Lower leg skin (tissue), 3 donors: ENCODE data around the gene FZD7.

Experiments used
- CTCF ChIP-seq, 3 donors: fragments of 450-650 bp; IDR thresholded peaks; one replicate each; pipeline ENCODE4 v1.5.1; 2016; ENCODE audit warnings: antibody characterized with exemption in 3 of 3, mild to moderate bottlenecking in 3 of 3, moderate library complexity in 2 of 3
- POLR2A ChIP-seq, 2 donors: fragments of 450-650 bp; IDR thresholded peaks; one replicate each; pipeline ENCODE4 v1.6.1; 2016 to 2017; ENCODE audit warnings: antibody characterized with exemption in 2 of 2, mild to moderate bottlenecking in 1 of 2, moderate library complexity in 1 of 2

DNA sequence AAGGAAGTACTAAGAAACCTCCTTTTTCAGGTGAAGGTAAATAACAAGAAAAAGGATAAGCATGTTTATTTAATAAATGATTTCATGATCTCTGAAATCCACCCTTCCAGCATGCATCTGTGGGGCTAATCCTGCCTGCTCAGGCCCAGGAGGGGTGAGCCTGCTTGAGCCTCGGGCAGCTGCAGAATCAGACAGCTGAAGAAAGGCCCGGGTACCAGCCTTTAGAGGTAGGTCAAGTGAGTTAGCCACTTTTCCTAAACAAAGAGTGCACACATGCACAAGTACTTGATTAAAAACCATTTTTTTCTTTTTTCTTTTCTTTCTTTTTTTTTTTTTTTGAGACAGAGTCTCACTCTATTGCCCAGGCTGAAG, 25.7 kb upstream of the FZD7 start:
- TF ChIP-seq POLR2A (IDR thresholded peaks at IDR 0.05): no peak
- TF ChIP-seq CTCF (IDR thresholded peaks at IDR 0.05): no peak
